Stimulated activated naive CD8-positive, alpha-beta T cell treated with anti-CD3 and anti-CD28 coated beads, Interleukin-15, Interleukin-2, amounts not matched to agents 100 ng/mL and 50 ng/mL, for 24 hours (primary cell): ENCODE measurements around the gene CLRN2.

Experiments
- H3K27ac Mint-ChIP-seq: one replicate; pipeline ENCODE4 v1.8.0; 2021; ENCODE audit warnings: mild to moderate bottlenecking, mixed read lengths
- H3K27me3 Mint-ChIP-seq: one replicate; pipeline ENCODE4 v1.8.0; 2021; ENCODE audit warnings: mixed read lengths
- H3K36me3 Mint-ChIP-seq: one replicate; pipeline ENCODE4 v1.8.0; 2021; ENCODE audit warnings: low read depth, mixed read lengths
- H3K4me1 Mint-ChIP-seq: one replicate; pipeline ENCODE4 v1.8.0; 2021; ENCODE audit warnings: low read depth, mixed read lengths
- H3K4me3 Mint-ChIP-seq: one replicate; pipeline ENCODE4 v1.8.0; 2021; ENCODE audit warnings: mild to moderate bottlenecking, mixed read lengths
- H3K9me3 Mint-ChIP-seq: one replicate; pipeline ENCODE4 v1.8.0; 2021; ENCODE audit warnings: mixed read lengths

The CLRN2 gene

GRCh38 chr4:17492876-17493275 is 22.1 kb upstream of the CLRN2 start:
- Mint-ChIP-seq H3K27ac (no peak overlapping the region), H3K4me1 (peaks cover 10% of the 10 kb centered on the region), H3K27me3 (no peaks in the 10 kb centered on the region), H3K4me3 (no peak overlapping the region), H3K9me3 (no peaks in the 10 kb centered on the region), H3K36me3 (peaks cover 39% of the 10 kb centered on the region)

- no peak overlapping the region for H3K4me3 Mint-ChIP-seq
- H3K27ac Mint-ChIP-seq, result peak overlapping the region; percentile 8
- H3K4me1 Mint-ChIP-seq, result peaks cover 10% of the 10 kb centered on the region
- no peaks in the 10 kb centered on the region for H3K9me3 Mint-ChIP-seq
- H3K36me3 Mint-ChIP-seq, result peaks cover 41% of the 10 kb centered on the region
- no peaks in the 10 kb centered on the region for H3K27me3 Mint-ChIP-seq
These were observed 21.3 kb upstream of the CLRN2 start for GRCh38 chr4:17493619-17494018.

- peaks cover 10% of the 10 kb centered on the region for H3K4me1 Mint-ChIP-seq
- no peak overlapping the region for H3K4me3 Mint-ChIP-seq
- no peaks in the 10 kb centered on the region for H3K27me3 Mint-ChIP-seq
- H3K36me3 Mint-ChIP-seq, result peaks cover 41% of the 10 kb centered on the region
- peak overlapping the region; percentile 8 for H3K27ac Mint-ChIP-seq
- H3K9me3 Mint-ChIP-seq, result no peaks in the 10 kb centered on the region
These were observed 20.4 kb upstream of the CLRN2 start for GRCh38 chr4:17494258-17495190.

- Mint-ChIP-seq H3K27ac (no peak overlapping the region), H3K9me3 (no peaks in the 10 kb centered on the region), H3K4me1 (peaks cover 16% of the 10 kb centered on the region), H3K36me3 (peaks cover 40% of the 10 kb centered on the region), H3K27me3 (no peaks in the 10 kb centered on the region), H3K4me3 (no peak overlapping the region)
These were observed 17.0 kb upstream of the CLRN2 start for GRCh38 chr4:17497890-17498523.

- no peak overlapping the region for H3K27ac Mint-ChIP-seq
- H3K36me3 Mint-ChIP-seq, result peaks cover 58% of the 10 kb centered on the region
These were observed 14.4 kb upstream of the CLRN2 start for GRCh38 chr4:17500574-17500973.

GRCh38 chr4:17502756-17503155 is 12.2 kb upstream of the CLRN2 start:
- Mint-ChIP-seq H3K27ac (no peak overlapping the region), H3K36me3 (peaks cover 69% of the 10 kb centered on the region), H3K27me3 (no peaks in the 10 kb centered on the region), H3K4me1 (peaks cover 14% of the 10 kb centered on the region), H3K4me3 (no peak overlapping the region), H3K9me3 (no peaks in the 10 kb centered on the region)

More at GRCh38 chr4:17500574-17500973, 14.4 kb upstream of the CLRN2 start:
- no peaks in the 10 kb centered on the region for H3K27me3 Mint-ChIP-seq
- H3K4me3 Mint-ChIP-seq, result no peak overlapping the region
- H3K4me1 Mint-ChIP-seq, result peaks cover 14% of the 10 kb centered on the region
- H3K9me3 Mint-ChIP-seq, result no peaks in the 10 kb centered on the region

GRCh38 chr4:17504081-17504480 is 10.9 kb upstream of the CLRN2 start:
- peaks cover 64% of the 10 kb centered on the region for H3K36me3 Mint-ChIP-seq
- no peaks in the 10 kb centered on the region for H3K27me3 Mint-ChIP-seq
- peaks cover 15% of the 10 kb centered on the region for H3K4me1 Mint-ChIP-seq
- H3K27ac Mint-ChIP-seq, result no peak overlapping the region
- no peak overlapping the region for H3K4me3 Mint-ChIP-seq
- no peaks in the 10 kb centered on the region for H3K9me3 Mint-ChIP-seq

GRCh38 chr4:17510582-17510981 is 4.4 kb upstream of the CLRN2 start:
- peak overlapping the region; percentile 92 for H3K4me3 Mint-ChIP-seq
- H3K27ac Mint-ChIP-seq, result no peak overlapping the region
- H3K36me3 Mint-ChIP-seq, result peaks cover 36% of the 10 kb centered on the region
- peaks cover 31% of the 10 kb centered on the region for H3K4me1 Mint-ChIP-seq
- H3K9me3 Mint-ChIP-seq, result no peaks in the 10 kb centered on the region
- no peaks in the 10 kb centered on the region for H3K27me3 Mint-ChIP-seq

- Mint-ChIP-seq H3K36me3 (peaks cover 32% of the 10 kb centered on the region), H3K9me3 (no peaks in the 10 kb centered on the region), H3K27me3 (no peaks in the 10 kb centered on the region), H3K27ac (peak overlapping the region; percentile 94), H3K4me3 (peak overlapping the region; percentile 92), H3K4me1 (peaks cover 31% of the 10 kb centered on the region)
These were observed 3.9 kb upstream of the CLRN2 start for GRCh38 chr4:17511051-17511450.

GRCh38 chr4:17511509-17511949 is 3.4 kb upstream of the CLRN2 start:
- Mint-ChIP-seq H3K4me3 (peak overlapping the region; percentile 92), H3K36me3 (peaks cover 29% of the 10 kb centered on the region), H3K27ac (peak overlapping the region; percentile 94), H3K9me3 (no peaks in the 10 kb centered on the region), H3K27me3 (no peaks in the 10 kb centered on the region), H3K4me1 (peaks cover 31% of the 10 kb centered on the region)

- peaks cover 22% of the 10 kb centered on the region for H3K36me3 Mint-ChIP-seq
- peak within 1 kb of the TSS; percentile 92 for H3K4me3 Mint-ChIP-seq
- peaks cover 6% of the 10 kb centered on the region for H3K27me3 Mint-ChIP-seq
- H3K9me3 Mint-ChIP-seq, result no peaks in the 10 kb centered on the region
- peaks cover 31% of the 10 kb centered on the region for H3K4me1 Mint-ChIP-seq
- H3K27ac Mint-ChIP-seq, result peak within 1 kb of the TSS; percentile 94
These were observed 2.8 kb upstream of the CLRN2 start, which contains the start of gene QDPR for GRCh38 chr4:17511950-17512795. Gene QDPR, minus strand, starts transcription at chr4:17512090. Its CDS starts 36 bp downstream, at chr4:17512054.

- Mint-ChIP-seq H3K9me3 (no peaks in the 10 kb centered on the region), H3K27me3 (peaks cover 12% of the 10 kb centered on the region), H3K4me3 (peak overlapping the region; percentile 92), H3K36me3 (peaks cover 20% of the 10 kb centered on the region), H3K27ac (peak overlapping the region; percentile 49), H3K4me1 (peaks cover 31% of the 10 kb centered on the region)
These were observed 1.8 kb upstream of the CLRN2 start for GRCh38 chr4:17512973-17513665.

- peaks cover 7% of the 10 kb centered on the region for H3K36me3 Mint-ChIP-seq
- peaks cover 15% of the 10 kb centered on the region for H3K4me1 Mint-ChIP-seq
- no peaks in the 10 kb centered on the region for H3K9me3 Mint-ChIP-seq
- H3K4me3 Mint-ChIP-seq, result no peak overlapping the region
- H3K27me3 Mint-ChIP-seq, result peaks cover 24% of the 10 kb centered on the region
- no peak overlapping the region for H3K27ac Mint-ChIP-seq
These were observed 761 bp downstream of the CLRN2 start for GRCh38 chr4:17515445-17516407.
